Measurements from ENCODE around the gene ESRRA.

ESRRA gene

GRCh38 chr11:64352995-64353714 is 47.8 kb downstream of the ESRRA start:
- DNase-seq: no peak

GRCh38 chr11:64353715-64354506 is 48.6 kb downstream of the ESRRA start:
- no peak for DNase-seq

GRCh38 chr11:64355078-64355940 is 50.0 kb downstream of the ESRRA start:
- DNase-seq: no peak

- DNase-seq: no peak
Measured at GRCh38 chr11:64356498-64357411, 51.4 kb downstream of the ESRRA start.

GRCh38 chr11:64357446-64357845 is 52.1 kb downstream of the ESRRA start:
- DNase-seq: no peak

GRCh38 chr11:64357904-64358535 is 52.7 kb downstream of the ESRRA start:
- no peak for DNase-seq

- no peak for DNase-seq
Measured at GRCh38 chr11:64358536-64358906, 53.2 kb downstream of the ESRRA start.

GRCh38 chr11:64358907-64359711 is 53.8 kb downstream of the ESRRA start, which contains the start of gene RPS6KA4:
Gene RPS6KA4 (plus strand): TSS chr11:64359162. CDS start chr11:64359236, 74 bp downstream.
- no peak for DNase-seq

- DNase-seq: no peak
Measured at GRCh38 chr11:64359712-64360445, 54.6 kb downstream of the ESRRA start.

GRCh38 chr11:64360448-64360921 is 55.2 kb downstream of the ESRRA start:
- DNase-seq: no peak

- no peak for DNase-seq
Measured at GRCh38 chr11:64361659-64362058, 56.3 kb downstream of the ESRRA start.

GRCh38 chr11:64362339-64362738 is 57.0 kb downstream of the ESRRA start:
- DNase-seq: no peak

- DNase-seq: no peak
Measured at GRCh38 chr11:64364435-64364834, 59.1 kb downstream of the ESRRA start.

- DNase-seq: no peak
Measured at GRCh38 chr11:64364911-64365310, 59.6 kb downstream of the ESRRA start.

Data from NCI-H2029 treated with DMSO at 0.1 percent for 48 hours (cell line).